OCI-LY1 (cell line): ENCODE measurements around the gene RAB4A.

Experiments
- CTCF ChIP-seq: fragments of 200-600 bp; sonication (generic), shearing (Covaris generic); IDR thresholded peaks from 2 replicates; pipeline ENCODE4 v1.5.1; 2017; ENCODE audit warnings: mild to moderate bottlenecking, antibody characterized with exemption, low read length, moderate library complexity, mixed read lengths
- EZH2 ChIP-seq: fragments of 200-600 bp; sonication (generic), shearing (Covaris generic); IDR thresholded peaks from 2 replicates; pipeline ENCODE4 v1.8.0; 2017; ENCODE audit warnings: borderline replicate concordance, mixed run types, mild to moderate bottlenecking, antibody characterized with exemption, low read length, moderate library complexity, mixed read lengths

- TF ChIP-seq CTCF (no peak), EZH2 (no peak)
Observed at GRCh38 chr1:229328598-229329362, 57.9 kb downstream of the RAB4A start.
